ENCODE measurements around the gene ANGPT4.

- no peak for TF ChIP-seq CTCF (IDR thresholded peaks at IDR 0.05; ENCODE audit: low read depth, low read length)
- no peak for TF ChIP-seq EZH2phosphoT487 (IDR thresholded peaks at IDR 0.05; ENCODE audit: low read depth)
These were observed 86.1 kb downstream of the ANGPT4 start for GRCh38 chr20:830011-830521.
